GM21515 (cell line): ENCODE results near the gene AHNAK2.

Experiments used
- ATAC-seq: cut with Tn5 transposase; IDR thresholded peaks from one replicate; pipeline ENCODE4 v1.9.1; 2021; ENCODE audit not compliant: unreplicated experiment

AHNAK2 gene

DNA sequence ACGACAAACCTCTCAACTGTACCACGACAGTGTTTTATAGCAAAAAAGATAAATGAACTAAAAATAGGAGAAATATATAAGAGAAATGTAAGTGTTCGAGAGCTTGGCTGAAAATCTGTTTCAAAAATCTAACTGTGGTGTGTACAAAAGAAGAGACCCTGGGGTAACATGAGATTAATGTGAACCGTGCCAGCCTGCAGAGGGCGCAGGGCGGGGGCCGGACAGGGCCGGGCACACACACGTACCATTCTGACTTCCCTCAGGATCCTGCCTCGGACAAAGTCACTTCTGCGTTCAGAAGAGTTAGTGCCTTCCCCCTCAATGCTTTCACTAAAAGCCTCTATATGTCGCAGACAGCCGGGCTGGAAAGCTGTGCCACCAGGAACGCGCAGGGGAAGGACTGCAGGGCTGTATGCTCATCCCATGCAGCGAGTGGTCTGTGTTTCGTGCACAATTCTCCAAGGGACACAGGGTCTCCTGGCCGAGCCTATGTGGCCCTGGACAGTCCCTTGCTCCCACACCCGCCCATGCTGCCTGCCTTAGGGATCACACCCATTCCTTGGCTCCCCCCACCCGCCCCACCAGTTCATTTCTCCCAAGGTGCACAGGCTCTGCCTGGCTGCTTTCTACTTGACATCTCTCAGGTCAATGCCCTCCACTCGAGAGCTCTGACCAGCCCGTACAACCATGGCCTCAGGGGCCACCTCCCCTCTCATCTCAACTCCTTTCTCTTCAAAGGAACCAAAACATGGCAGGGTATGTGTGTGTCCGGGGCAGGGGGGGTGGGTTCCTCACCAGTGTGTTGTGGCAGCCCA lies 34.2 kb upstream of the AHNAK2 start:
- no peak for ATAC-seq

DNA sequence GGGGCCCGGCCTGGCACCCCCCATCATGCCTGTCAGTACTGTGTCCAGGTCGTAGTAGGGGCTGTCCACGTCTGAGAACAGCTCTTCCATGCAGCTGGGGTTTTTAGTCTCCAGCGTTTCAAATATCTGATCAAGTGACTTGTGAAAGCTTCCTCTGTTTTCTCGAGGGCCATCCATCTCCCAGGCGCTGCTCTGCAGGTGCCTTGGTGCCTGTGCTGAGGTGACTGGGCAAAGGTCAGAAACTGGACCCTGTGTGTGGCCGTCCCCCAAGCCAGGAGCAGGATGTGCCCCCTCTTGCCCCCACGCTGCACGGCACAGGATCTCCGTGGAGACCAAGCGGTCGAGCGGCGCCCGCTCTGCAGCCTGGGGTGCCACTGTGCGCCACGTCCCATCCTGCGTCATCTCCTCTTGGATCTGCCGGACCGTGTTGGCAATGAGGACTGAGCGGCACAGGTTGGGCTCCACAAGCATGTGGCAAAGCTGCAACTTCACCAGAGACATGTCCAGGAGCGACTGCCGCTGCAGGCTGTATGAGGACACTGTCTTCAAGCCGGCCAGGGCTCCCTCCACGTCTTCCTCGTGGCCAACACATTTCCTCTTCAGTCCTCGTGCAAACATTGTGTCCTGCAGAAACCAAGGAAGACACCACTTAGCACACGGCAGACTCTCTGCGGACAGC lies 33.3 kb upstream of the AHNAK2 start:
- ATAC-seq, result no peak

DNA sequence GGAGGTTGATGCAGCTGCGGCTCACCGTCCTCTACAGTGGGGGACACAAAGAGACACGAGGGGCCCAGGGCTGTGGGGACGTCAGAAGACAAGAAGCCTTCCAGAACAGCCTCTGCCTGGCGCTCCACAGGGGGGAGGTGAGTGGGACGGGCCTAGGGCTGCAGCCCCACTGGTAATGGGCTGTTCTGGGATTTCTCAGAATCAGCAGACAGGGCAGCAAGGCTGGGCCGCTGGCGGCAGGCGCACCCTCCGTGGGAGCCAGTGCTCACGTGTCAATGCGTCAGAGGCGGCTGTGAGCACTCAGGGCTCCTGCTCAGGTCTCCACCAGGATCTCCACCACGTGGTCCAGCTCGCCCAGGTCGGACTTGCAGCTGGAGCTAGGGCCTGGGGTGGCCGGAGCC lies 32.7 kb upstream of the AHNAK2 start:
- ATAC-seq, result no peak

GRCh38 chr14:105010106-105010505 lies 31.9 kb upstream of the AHNAK2 start:
- ATAC-seq, result no peak

- no peak for ATAC-seq
These were observed 29.6 kb upstream of the AHNAK2 start for GRCh38 chr14:105007593-105008264.

DNA sequence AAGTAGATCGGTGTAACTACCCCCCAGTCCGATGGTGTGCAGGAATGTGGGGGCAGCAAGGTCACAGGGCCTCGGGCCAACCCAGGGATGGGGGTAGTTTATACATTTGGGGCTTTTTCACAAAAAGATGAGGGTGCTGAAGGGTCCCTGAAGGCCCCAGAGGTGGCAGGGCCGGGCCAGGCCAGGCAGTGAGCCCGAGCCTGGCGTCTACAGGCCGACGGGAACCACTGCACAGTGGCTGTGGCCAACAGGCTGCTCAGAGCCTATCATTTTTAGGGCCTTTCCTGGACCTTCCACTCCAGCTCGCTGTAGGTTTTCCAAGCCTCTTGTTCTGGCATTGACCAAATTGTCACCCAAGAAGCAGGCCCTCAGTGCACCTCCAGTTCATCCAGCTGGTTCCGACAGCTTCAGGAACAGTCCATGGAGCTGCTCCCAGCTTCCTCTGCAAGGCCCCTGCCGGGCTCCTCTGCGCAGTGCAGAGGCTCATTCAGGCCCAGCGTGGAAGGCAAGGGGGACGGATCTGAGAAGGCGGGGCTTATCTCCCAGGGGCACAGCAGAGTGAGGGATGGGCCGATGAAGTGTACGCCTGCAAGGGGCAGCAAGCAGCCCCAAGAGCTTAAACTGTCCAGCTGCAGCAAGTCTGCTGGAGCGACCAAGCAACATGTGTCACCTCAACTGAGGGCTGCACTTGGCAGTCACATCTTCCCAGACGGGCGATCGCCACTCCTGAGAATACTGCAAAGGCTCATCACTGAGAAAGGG lies 28.8 kb upstream of the AHNAK2 start:
- no peak for ATAC-seq

DNA sequence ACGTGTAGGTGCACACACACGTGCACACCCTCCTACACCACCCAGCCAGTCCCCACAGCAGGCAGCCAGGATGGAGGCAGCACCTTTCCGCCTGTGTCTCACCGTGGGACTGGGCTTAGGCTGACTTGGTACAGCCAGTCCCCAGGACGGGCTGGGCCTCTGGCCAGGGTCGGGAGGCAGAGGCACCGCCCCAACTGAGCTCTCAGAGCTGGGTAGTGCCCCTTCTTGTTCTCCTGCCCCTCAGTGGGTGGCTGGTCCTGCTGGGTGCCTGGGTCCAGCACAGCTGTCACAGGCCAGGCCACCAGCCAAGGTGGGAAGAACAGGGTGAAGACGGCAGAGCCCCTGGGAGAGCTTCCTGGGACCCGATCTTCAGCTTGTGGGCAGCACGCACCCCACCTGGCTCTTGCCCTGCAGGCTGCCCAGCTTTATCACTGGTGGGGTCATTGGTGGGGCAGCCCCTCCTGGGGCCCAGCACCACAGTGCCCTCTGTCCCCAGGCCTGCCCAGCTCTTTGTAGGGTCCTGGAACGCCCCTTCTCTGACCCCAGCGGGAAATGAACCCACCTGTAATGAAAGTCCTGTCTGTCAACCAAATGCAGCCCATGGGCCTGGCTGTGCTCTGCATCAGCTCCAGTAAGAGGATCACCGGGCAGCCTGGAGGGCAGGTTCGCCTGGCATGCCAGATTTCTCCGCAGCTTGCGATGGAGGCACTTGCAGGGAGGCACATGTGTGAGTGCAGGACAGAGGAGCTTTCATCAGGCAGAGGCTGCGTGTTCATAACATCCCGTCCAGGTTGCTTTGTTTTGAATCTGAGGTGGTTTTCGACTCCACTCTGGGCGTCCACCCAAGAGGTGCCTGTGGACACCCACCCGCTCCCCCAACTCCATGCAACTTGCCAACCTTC lies 28.0 kb upstream of the AHNAK2 start:
- no peak for ATAC-seq

DNA sequence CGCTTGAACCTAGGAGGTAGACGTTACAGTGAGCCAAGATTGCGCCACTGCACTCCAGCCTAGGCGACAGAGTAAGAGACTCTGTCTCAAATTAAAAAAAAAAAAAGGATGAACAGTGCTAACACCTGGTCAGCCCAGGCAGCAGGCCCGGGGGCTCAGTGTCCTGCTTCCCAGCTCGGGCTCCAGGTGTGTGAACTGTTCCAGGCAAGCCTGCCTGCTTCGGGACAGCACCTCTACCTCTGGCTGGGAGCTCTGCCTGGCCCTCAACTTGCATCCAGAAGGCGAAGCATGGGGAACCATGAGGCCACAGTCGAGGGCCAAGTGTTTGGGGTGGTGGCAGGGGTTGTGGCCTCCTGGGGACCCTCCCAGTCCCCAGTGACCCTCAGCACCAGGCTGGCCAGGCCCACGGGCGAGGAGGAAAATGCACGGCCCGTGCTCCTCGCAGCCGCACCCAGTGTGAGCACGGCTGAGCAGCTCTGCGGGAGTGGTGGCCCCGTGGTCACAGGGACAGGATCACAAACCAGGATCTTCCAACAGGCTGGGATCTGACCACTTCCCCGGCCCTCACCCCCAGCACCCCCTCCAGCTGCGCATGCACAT lies 27.3 kb upstream of the AHNAK2 start:
- ATAC-seq, result no peak

DNA sequence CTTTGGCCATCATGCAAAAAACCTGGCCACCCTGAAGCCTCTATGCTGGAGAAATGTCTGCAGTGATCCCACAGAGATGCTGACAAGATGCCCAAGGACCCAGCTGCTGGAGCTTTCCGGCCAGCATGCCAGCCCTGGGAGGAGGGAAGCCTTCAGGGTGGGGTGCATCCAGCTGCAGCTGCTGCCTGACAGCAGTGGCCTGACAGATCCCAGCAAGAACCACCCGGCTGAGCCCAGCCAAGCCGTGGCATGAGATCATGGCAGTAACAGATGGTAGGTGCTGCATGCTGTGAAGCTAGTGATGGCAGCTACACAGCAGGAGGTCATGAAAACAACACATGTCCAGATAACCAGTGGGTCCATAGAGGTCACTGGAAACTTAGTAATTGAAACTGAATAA lies 21.2 kb upstream of the AHNAK2 start:
- no peak for ATAC-seq

DNA sequence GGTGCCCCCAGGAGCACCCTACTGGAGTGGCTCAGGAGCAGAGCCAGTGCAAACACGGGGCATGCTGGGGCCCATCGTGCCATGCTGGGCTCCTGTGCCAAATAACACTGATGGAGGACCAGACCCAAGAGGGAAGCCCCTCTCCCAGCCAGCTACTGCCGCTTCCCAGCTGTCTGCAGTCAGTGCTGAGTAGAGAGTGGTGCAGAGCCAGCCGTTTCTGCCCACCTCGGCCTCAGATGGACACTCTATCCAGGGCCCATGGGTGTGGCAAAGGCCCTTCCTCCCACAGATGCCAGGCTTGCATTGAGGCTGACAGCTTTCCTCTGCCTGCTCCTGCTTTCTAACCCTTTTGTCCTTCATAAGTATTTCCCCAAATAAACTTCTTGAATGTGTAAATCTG lies 20.6 kb upstream of the AHNAK2 start:
- ATAC-seq, result no peak

GRCh38 chr14:104996483-104996882 lies 18.3 kb upstream of the AHNAK2 start:
- no peak for ATAC-seq

DNA sequence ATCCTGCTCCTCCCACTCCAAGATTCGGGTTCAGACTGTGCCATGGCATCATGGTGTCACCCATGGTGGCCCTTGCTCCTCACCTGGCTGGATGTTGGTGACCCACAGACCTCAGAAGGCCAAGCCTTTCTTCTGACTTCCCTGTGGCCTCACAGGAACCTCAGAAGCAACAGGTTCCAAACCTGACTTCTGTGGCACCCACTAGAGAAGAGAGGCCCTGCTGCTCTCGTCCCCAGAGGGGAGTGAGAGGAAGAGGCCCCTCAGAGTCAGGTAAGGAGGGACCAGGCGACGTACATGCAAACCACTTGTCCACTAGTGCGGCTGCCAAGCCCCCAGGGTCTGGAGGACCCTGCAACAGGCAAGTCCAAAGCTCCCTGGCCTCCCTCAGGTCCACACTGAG lies 17.9 kb upstream of the AHNAK2 start:
- no peak for ATAC-seq

DNA sequence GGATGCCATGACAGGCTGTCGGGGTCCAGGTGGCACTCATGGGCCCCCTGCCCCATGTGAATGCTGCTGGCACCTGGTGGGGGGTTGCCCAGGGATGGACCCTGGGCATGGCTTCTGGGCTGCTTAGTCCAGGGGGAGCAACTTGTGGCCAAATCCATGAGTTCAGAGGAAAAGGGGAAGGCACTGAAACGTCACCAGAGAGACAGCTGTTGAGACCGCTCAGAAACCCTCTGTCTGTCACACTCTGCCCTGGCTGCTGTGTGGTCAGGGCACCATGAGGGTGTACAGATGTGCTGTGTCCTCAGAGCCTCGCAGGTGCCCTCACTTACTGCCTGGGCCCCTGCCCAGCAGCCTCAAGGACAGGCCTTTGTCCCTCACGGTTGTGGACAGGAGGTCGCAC lies 16.8 kb upstream of the AHNAK2 start:
- no peak for ATAC-seq

- no peak for ATAC-seq
These were observed 15.8 kb upstream of the AHNAK2 start for GRCh38 chr14:104993808-104994591.

GRCh38 chr14:104993306-104993705 lies 15.1 kb upstream of the AHNAK2 start:
- no peak for ATAC-seq

DNA sequence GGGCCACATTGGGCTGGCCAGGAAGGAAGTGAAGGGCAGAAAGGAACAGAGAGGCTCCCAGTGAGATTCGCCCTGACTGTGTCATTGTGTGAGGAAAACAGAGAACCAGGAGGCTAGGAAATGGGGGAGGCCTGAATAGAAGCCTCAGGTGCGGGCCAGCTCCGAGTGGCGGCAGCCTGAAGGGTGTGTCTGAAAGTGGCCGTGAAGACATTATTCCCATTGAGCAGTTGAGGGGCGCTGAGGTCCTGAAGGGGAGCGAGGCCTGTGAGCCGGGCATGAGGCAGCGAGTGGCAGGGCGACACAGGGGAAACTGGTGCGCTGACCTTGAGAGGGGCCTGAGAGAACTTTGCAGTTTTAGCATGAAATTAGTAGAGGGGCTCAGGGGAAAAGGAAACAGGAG lies 14.3 kb upstream of the AHNAK2 start:
- ATAC-seq, result no peak

DNA sequence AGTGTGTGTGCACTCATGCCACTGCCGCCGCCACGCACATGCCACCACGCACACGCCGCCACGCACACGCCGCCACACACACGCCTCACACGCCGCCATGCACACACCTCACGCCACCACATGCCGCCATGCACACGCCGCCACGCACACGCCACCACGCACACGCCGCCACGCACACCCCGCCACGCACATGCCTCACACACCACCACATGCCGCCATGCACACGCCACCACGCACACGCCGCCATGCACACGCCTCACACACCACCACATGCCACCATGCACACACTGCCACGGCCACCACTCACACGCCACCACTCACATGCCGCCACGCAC lies 13.7 kb upstream of the AHNAK2 start:
- ATAC-seq, result no peak

GRCh38 chr14:104989951-104990303 lies 11.8 kb upstream of the AHNAK2 start:
- ATAC-seq, result no peak

- no peak for ATAC-seq
These were observed 11.2 kb upstream of the AHNAK2 start for GRCh38 chr14:104989236-104989950.
